Body of pancreas (tissue), 4 donors: Measurements from ENCODE around the gene DCDC2B. TPM values are rescaled to one million over a fixed set of nuclear protein-coding genes. Genes with fewer than 3 reads are reported as not detected.

Experiments
- ATAC-seq: fragments of 150-250 bp; one replicate; pipeline ENCODE4 v1.9.1; 2016
- DNase-seq, 4 donors: peaks; one replicate each; pipeline ENCODE4 v3.0.0-alpha.2; 2019
- H3K27ac ChIP-seq, 4 donors: fragments of 200-600 bp; sonication (generic); 1 replicate in 3 of 4; 2 replicates in 1 of 4; pipeline versions ENCODE4 v1.5.1 to v1.6.1; 2016 to 2019; ENCODE audit warnings: mild to moderate bottlenecking in 1 of 4, mixed read lengths in 1 of 4, moderate library complexity in 1 of 4
- H3K27me3 ChIP-seq, 2 donors: fragments of 200-600 bp; sonication (generic); one replicate each; pipeline ENCODE4 v1.6.0; 2016; ENCODE audit warnings: mild to moderate bottlenecking in 1 of 2
- H3K36me3 ChIP-seq, 2 donors: fragments of 200-600 bp; sonication (generic); replicated peaks in 1 of 2; 2 replicates each; pipeline ENCODE4 v1.5.1; 2016; ENCODE audit warnings: low read depth in 2 of 2; ENCODE audit not compliant: insufficient read depth in 1 of 2
- H3K4me1 ChIP-seq: fragments of 200-600 bp; sonication (generic); one replicate; pipeline ENCODE4 v1.6.0; 2016
- H3K4me3 ChIP-seq, 2 donors: fragments of 200-600 bp; sonication (generic); 1 replicate in 1 of 2; 2 replicates in 1 of 2; pipeline ENCODE4 v1.5.1; 2016 to 2019
- H3K9me3 ChIP-seq, 3 donors: fragments of 200-600 bp; sonication (generic); 1 replicate in 2 of 3; 2 replicates in 1 of 3; pipeline ENCODE4 v1.5.1; 2016
- CTCF ChIP-seq, 7 experiments: fragments of 450-650 bp in 4 of 7; fragments of 200-600 bp in 3 of 7; sonication (generic) in 3 of 7; IDR thresholded peaks; one replicate each; pipeline ENCODE4 v1.5.1; 2016 to 2019; ENCODE audit warnings: antibody characterized with exemption in 7 of 7
- POLR2A ChIP-seq, 3 donors: fragments of 450-650 bp; IDR thresholded peaks; one replicate each; pipeline ENCODE4 v1.6.1; 2016; ENCODE audit warnings: antibody characterized with exemption in 3 of 3, mild to moderate bottlenecking in 2 of 3
- WGBS, 2 donors: methylation state at CpG; one replicate each; pipeline ENCODE4 v1.1.5; 2017; 5-methylcytosine and 5-hydroxymethylcytosine counted together
- intact Hi-C: fragments of 100-400 bp; cut with DNase I; formaldehyde crosslinking; loops from one replicate; pipeline ENCODE4 v1.15.1; 2023
- total RNA-seq, 2 donors: library from RNA; depleted of rRNA; stranded (reverse); fragments of >200 nt; gene quantifications; one replicate each; pipeline ENCODE4 v1.1.0, GENCODE V29; 2016

The DCDC2B gene
- total RNA-seq, 2 donors from 2014 or later = not detected

GRCh38 chr1:32239337-32239736 is 30.4 kb downstream of the DCDC2B start:
- peak overlapping the region; percentile 83 to 95 (median 90) for H3K27ac ChIP-seq
- TF ChIP-seq CTCF (IDR thresholded peaks at IDR 0.05) (no peak), POLR2A (IDR thresholded peaks at IDR 0.05) (no peak)
- no peak for ATAC-seq
- peak in 2 of 4 donors; percentile 41 to 53 for DNase-seq
- no peaks in the 10 kb centered on the region for H3K9me3 ChIP-seq
- no peaks in the 10 kb centered on the region for H3K27me3 ChIP-seq
- H3K4me3 ChIP-seq = no peak overlapping the region
- WGBS, 2 donors = 20 to 25% methylated on average over 2 to 4 of the region's 4 CpGs
- no peaks in the 10 kb centered on the region for H3K36me3 ChIP-seq
- intact Hi-C loops = loop anchor here (10.0 kb wide), 1 partner anchor 55 kb away; the partner anchor contains the start of gene HDAC1
- peaks cover 46% of the 10 kb centered on the region for H3K4me1 ChIP-seq

GRCh38 chr1:32239790-32240139 is 30.9 kb downstream of the DCDC2B start:
- Histone ChIP-seq H3K9me3 (no peaks in the 10 kb centered on the region), H3K27ac (peak overlapping the region; percentile 83 to 95 (median 90)), H3K36me3 (no peaks in the 10 kb centered on the region), H3K27me3 (no peaks in the 10 kb centered on the region), H3K4me3 (peak overlapping the region in 1 of 2 donors; percentile 75), H3K4me1 (peaks cover 46% of the 10 kb centered on the region)
- DNase-seq (peak; percentile 28 to 55 (median 41)), ATAC-seq (peak; percentile 4)
- TF ChIP-seq POLR2A (IDR thresholded peaks at IDR 0.05) = no peak
- TF ChIP-seq CTCF (IDR thresholded peaks at IDR 0.05) = no peak
- 19 to 20% methylated on average over 2 to 20 of the region's 20 CpGs for WGBS, 2 donors
- intact Hi-C loops = loop anchor here (10.0 kb wide), 1 partner anchor 55 kb away; the partner anchor contains the start of gene HDAC1

DNA sequence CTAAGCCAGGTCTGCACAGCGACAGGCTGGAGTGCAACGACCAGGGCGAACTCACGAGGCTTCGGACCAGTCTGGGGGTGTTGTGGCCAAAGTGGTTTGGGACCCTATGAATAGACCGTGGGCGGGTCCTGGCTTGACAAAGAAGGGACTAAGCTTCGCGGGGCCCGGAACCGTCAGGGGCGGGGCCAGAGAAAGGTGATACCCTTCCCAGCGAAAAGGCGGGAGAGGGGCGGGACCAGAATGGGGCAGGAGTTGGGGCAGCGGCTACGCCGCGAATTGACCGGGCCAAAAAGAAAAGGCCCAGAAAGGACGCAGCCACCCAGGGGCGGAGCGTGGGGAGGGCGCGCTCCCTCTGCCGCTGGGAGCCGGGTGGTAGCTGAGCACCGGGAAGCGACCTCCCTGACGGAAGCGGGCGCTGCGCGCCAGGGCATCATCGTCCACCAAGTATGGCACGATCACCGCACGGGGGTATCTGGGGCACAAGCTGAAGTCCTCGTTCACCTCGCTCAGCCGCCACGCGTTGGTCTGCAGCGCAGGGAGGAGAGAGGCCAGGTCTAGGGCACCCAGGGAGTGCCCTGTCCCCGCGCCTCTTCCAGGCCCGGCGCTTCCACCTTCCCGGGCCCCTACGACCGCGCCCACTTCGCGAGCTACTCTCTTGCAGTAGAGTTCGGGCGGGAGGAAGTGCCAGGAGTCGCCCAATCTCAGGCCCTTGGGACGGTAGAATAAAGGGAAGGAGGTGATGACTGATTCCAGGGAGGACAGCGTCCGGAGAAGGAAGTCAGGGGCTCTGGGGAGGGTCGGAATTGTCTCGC is 31.5 kb downstream of the DCDC2B start:
- H3K27ac ChIP-seq = peak overlapping the region; percentile 83 to 95 (median 90)
- no peaks in the 10 kb centered on the region for H3K9me3 ChIP-seq
- DNase-seq = peak; percentile 90 to 94 (median 94)
- H3K36me3 ChIP-seq = no peaks in the 10 kb centered on the region
- no peaks in the 10 kb centered on the region for H3K27me3 ChIP-seq
- peak; percentile 88 for ATAC-seq
- WGBS, 2 donors = 1% methylated on average over 26 to 53 of the region's 62 CpGs
- TF ChIP-seq CTCF (IDR thresholded peaks at IDR 0.05) (peak in 6 of 7 experiments; percentile 5 to 54 (median 38)), POLR2A (IDR thresholded peaks at IDR 0.05) (peak; percentile 91 to 93 (median 92))
- H3K4me1 ChIP-seq = peaks cover 45% of the 10 kb centered on the region
- intact Hi-C loops = no loop called here
- peak overlapping the region; percentile 35 to 75 for H3K4me3 ChIP-seq

DNA sequence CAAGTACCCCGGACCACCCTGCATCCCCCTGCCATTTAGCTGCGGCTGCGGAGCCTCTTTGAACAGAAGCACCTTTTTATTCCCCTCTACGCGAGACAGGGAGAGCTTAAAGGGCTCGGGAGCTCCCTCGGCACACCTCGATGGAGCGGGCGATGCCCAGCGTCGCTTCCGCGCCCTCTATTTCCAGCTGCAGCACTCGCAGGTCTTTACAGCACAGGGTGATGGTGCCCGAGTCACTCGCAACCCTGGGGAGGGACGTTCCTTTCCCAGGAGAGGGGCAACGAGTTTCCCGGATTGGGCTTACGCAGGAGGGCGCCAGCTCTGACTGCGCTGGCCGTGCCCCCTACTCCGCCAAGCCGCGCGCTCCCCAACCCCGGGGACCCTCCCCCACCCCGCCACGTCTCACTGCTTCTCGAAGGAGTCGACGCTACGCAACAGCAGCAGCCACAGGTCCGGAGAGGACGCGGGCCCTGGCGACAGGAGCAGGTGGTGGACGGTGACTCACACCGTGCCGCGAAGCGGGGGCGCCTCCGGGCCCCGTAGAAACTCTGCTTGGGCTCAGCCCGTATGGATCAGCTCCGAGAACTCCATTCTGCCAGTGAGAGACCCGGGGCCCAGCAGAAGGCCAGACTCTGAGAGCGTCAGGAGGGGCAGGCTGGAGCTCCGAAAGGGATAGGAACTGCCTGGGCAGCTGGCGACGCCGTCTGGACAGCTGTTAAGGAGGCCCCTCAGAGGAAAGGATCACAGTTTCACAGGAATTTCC is 32.3 kb downstream of the DCDC2B start:
- no peaks in the 10 kb centered on the region for H3K27me3 ChIP-seq
- DNase-seq = peak; percentile 76 to 89 (median 84)
- intact Hi-C loops = no loop called here
- ATAC-seq = peak; percentile 71
- TF ChIP-seq CTCF (IDR thresholded peaks at IDR 0.05) (no peak), POLR2A (IDR thresholded peaks at IDR 0.05) (peak; percentile 63 to 72 (median 68))
- WGBS, 2 donors = 0% methylated on average over 20 to 54 of the region's 55 CpGs
- H3K9me3 ChIP-seq = no peaks in the 10 kb centered on the region
- H3K36me3 ChIP-seq = no peaks in the 10 kb centered on the region
- peak overlapping the region; percentile 83 to 95 (median 90) for H3K27ac ChIP-seq
- peaks cover 37% of the 10 kb centered on the region for H3K4me1 ChIP-seq
- H3K4me3 ChIP-seq = peak overlapping the region; percentile 35 to 75
